GM10847 (cell line): Measurements from ENCODE around the gene SORCS1.

Experiments used
- POLR2A ChIP-seq: IDR thresholded peaks from 2 replicates; pipeline ENCODE4 v1.6.1; 2011; ENCODE audit not compliant: insufficient read length; ENCODE audit errors: extremely low read depth

SORCS1 gene

GRCh38 chr10:106958589-106959361 is 205.7 kb downstream of the SORCS1 start:
- no peak for TF ChIP-seq POLR2A

GRCh38 chr10:106957823-106958588 is 206.5 kb downstream of the SORCS1 start:
- TF ChIP-seq POLR2A = no peak

GRCh38 chr10:106956216-106956915 is 208.1 kb downstream of the SORCS1 start:
- no peak for TF ChIP-seq POLR2A

GRCh38 chr10:106955133-106955532 is 209.4 kb downstream of the SORCS1 start:
- TF ChIP-seq POLR2A = no peak

- TF ChIP-seq POLR2A = no peak
These were observed 212.5 kb downstream of the SORCS1 start for GRCh38 chr10:106952033-106952432.

- no peak for TF ChIP-seq POLR2A
These were observed 214.6 kb downstream of the SORCS1 start for GRCh38 chr10:106949680-106950478.

GRCh38 chr10:106947643-106948042 is 216.9 kb downstream of the SORCS1 start:
- no peak for TF ChIP-seq POLR2A

- TF ChIP-seq POLR2A = no peak
These were observed 222.4 kb downstream of the SORCS1 start for GRCh38 chr10:106942035-106942662.

GRCh38 chr10:106941297-106942034 is 223.0 kb downstream of the SORCS1 start:
- TF ChIP-seq POLR2A = no peak

GRCh38 chr10:106938513-106938912 is 226.0 kb downstream of the SORCS1 start:
- TF ChIP-seq POLR2A = no peak

GRCh38 chr10:106935978-106936451 is 228.5 kb downstream of the SORCS1 start:
- no peak for TF ChIP-seq POLR2A

- no peak for TF ChIP-seq POLR2A
These were observed 232.7 kb downstream of the SORCS1 start for GRCh38 chr10:106931853-106932249.

GRCh38 chr10:106931159-106931852 is 233.2 kb downstream of the SORCS1 start:
- no peak for TF ChIP-seq POLR2A

GRCh38 chr10:106930751-106931150 is 233.8 kb downstream of the SORCS1 start:
- no peak for TF ChIP-seq POLR2A
